IPS-NIHi7 (cell line): Measurements from ENCODE around the gene SLC16A11.
A peak's percentile ranks its signal among the peaks of the same experiment; 100 is the strongest.
"Not testable (repeated sequence)": the region's sequence is repeated elsewhere in the genome, so short reads cannot be mapped to it uniquely, and the experiment has no call there.

Source experiments
- DNase-seq: peaks from one replicate; pipeline ENCODE4 v3.0.0; 2012; ENCODE audit warnings: mixed read lengths; ENCODE audit errors: extremely low spot score

Gene SLC16A11

GRCh38 chr17:7043497-7044198, at the start of gene SLC16A11:
SLC16A11 (minus strand) TSS chr17:7044092; CDS start chr17:7043513, 579 bp downstream.
- no peak for DNase-seq

GRCh38 chr17:7091311-7092005, 47.6 kb upstream of the SLC16A11 start:
- not testable (repeated sequence) for DNase-seq

- DNase-seq, result not testable (repeated sequence)
Measured at GRCh38 chr17:7089570-7089969, 45.7 kb upstream of the SLC16A11 start.

GRCh38 chr17:7088442-7088841, 44.5 kb upstream of the SLC16A11 start:
- not testable (repeated sequence) for DNase-seq

GRCh38 chr17:7084088-7084487, 40.2 kb upstream of the SLC16A11 start:
- no peak for DNase-seq

- DNase-seq, result no peak
Measured at GRCh38 chr17:7083592-7083991, 39.7 kb upstream of the SLC16A11 start.

- DNase-seq, result peak; percentile 45
Measured at GRCh38 chr17:7081341-7082062, 37.6 kb upstream of the SLC16A11 start.

GRCh38 chr17:7080456-7081041, 36.7 kb upstream of the SLC16A11 start:
- no peak for DNase-seq

- DNase-seq, result no peak
Measured at GRCh38 chr17:7079581-7080455, 35.9 kb upstream of the SLC16A11 start, which contains the start of gene CLEC10A. CLEC10A (minus strand) TSS chr17:7080251; CDS start chr17:7078812, 1,439 bp downstream.

GRCh38 chr17:7078711-7079110, 34.8 kb upstream of the SLC16A11 start:
- DNase-seq, result no peak

GRCh38 chr17:7077911-7078546, 34.1 kb upstream of the SLC16A11 start:
- no peak for DNase-seq

- no peak for DNase-seq
Measured at GRCh38 chr17:7074931-7075330, 31.0 kb upstream of the SLC16A11 start.

- DNase-seq, result no peak
Measured at GRCh38 chr17:7072406-7072805, 28.5 kb upstream of the SLC16A11 start.

GRCh38 chr17:7070712-7071111, 26.8 kb upstream of the SLC16A11 start:
- no peak for DNase-seq

- no peak for DNase-seq
Measured at GRCh38 chr17:7068268-7068667, 24.4 kb upstream of the SLC16A11 start.

GRCh38 chr17:7067198-7067597, 23.3 kb upstream of the SLC16A11 start:
- DNase-seq, result no peak

- DNase-seq, result no peak
Measured at GRCh38 chr17:7064261-7064660, 20.4 kb upstream of the SLC16A11 start.

- DNase-seq, result no peak
Measured at GRCh38 chr17:7063518-7064094, 19.7 kb upstream of the SLC16A11 start.

- no peak for DNase-seq
Measured at GRCh38 chr17:7060165-7060891, 16.4 kb upstream of the SLC16A11 start.
